OCI-LY1 (cell line): Measurements from ENCODE around the gene SH3RF1.
"Not testable (repeated sequence)": the region's sequence is repeated elsewhere in the genome, so short reads cannot be mapped to it uniquely, and the experiment has no call there.

ENCODE experiments used
- H2AFZ ChIP-seq: fragments of 200-600 bp; sonication (generic), shearing (Covaris generic); 2 replicates; pipeline ENCODE4 v1.6.0; 2014; ENCODE audit warnings: antibody characterized with exemption, mild to moderate bottlenecking, low read length
- H3F3A ChIP-seq: fragments of 200-600 bp; sonication (generic), shearing (Covaris generic); 2 replicates; pipeline ENCODE4 v1.6.0; 2014; ENCODE audit warnings: mild to moderate bottlenecking, antibody characterized with exemption, low read length, moderate library complexity; ENCODE audit not compliant: insufficient read depth
- H3K27ac ChIP-seq: fragments of 200-600 bp; sonication (generic); 2 replicates; pipeline ENCODE4 v1.5.1; 2014; ENCODE audit warnings: low read length, mixed run types, mild to moderate bottlenecking, low read depth; ENCODE audit not compliant: poor library complexity, severe bottlenecking
- H3K27me3 ChIP-seq: fragments of 200-600 bp; sonication (generic); 2 replicates; pipeline ENCODE4 v1.6.0; 2014; ENCODE audit warnings: antibody characterized with exemption, mild to moderate bottlenecking, low read length, moderate library complexity; ENCODE audit not compliant: insufficient read depth
- H3K36me3 ChIP-seq: fragments of 200-600 bp; sonication (generic); 2 replicates; pipeline ENCODE4 v1.6.1; 2014; ENCODE audit warnings: mild to moderate bottlenecking, antibody characterized with exemption, low read length, moderate library complexity, mixed read lengths; ENCODE audit not compliant: insufficient read depth
- H3K4me1 ChIP-seq: fragments of 200-600 bp; sonication (generic); 2 replicates; pipeline ENCODE4 v1.5.1; 2014; ENCODE audit warnings: mild to moderate bottlenecking, low read length, moderate library complexity; ENCODE audit not compliant: insufficient read depth, severe bottlenecking
- H3K4me2 ChIP-seq: fragments of 200-600 bp; sonication (generic), shearing (Covaris generic); 2 replicates; pipeline ENCODE4 v1.6.1; 2014; ENCODE audit warnings: low read length
- H3K4me3 ChIP-seq: fragments of 200-600 bp; sonication (generic); 2 replicates; pipeline ENCODE4 v1.5.1; 2014; ENCODE audit warnings: low read length, low read depth, mild to moderate bottlenecking, mixed read lengths; ENCODE audit not compliant: poor library complexity, severe bottlenecking
- H3K79me2 ChIP-seq: fragments of 200-600 bp; shearing (Covaris generic); 2 replicates; pipeline ENCODE4 v1.6.1; 2016; ENCODE audit warnings: mixed run types, low read length, mixed read lengths; ENCODE audit not compliant: insufficient read depth
- H3K9ac ChIP-seq: fragments of 200-600 bp; sonication (generic), shearing (Covaris generic); 2 replicates; pipeline ENCODE4 v1.6.1; 2014; ENCODE audit warnings: mild to moderate bottlenecking, low read length, mixed read lengths
- H3K9me2 ChIP-seq: fragments of 200-600 bp; sonication (generic), shearing (Covaris generic); 2 replicates; pipeline ENCODE4 v1.6.1; 2014; ENCODE audit warnings: low read depth, mild to moderate bottlenecking, low read length, mixed read lengths
- H3K9me3 ChIP-seq: fragments of 200-600 bp; shearing (Covaris generic); 2 replicates; pipeline ENCODE4 v1.6.1; 2014; ENCODE audit warnings: low read length, mixed read lengths
- H4K20me1 ChIP-seq: fragments of 200-600 bp; sonication (generic), shearing (Covaris generic); 2 replicates; pipeline ENCODE4 v1.6.0; 2016; ENCODE audit warnings: mild to moderate bottlenecking, low read length; ENCODE audit not compliant: insufficient read depth
- CTCF ChIP-seq: fragments of 200-600 bp; sonication (generic), shearing (Covaris generic); IDR thresholded peaks from 2 replicates; pipeline ENCODE4 v1.5.1; 2017; ENCODE audit warnings: mild to moderate bottlenecking, antibody characterized with exemption, low read length, moderate library complexity, mixed read lengths
- EZH2 ChIP-seq: fragments of 200-600 bp; sonication (generic), shearing (Covaris generic); IDR thresholded peaks from 2 replicates; pipeline ENCODE4 v1.8.0; 2017; ENCODE audit warnings: borderline replicate concordance, mixed run types, mild to moderate bottlenecking, antibody characterized with exemption, low read length, moderate library complexity, mixed read lengths

SH3RF1 gene

GRCh38 chr4:169195032-169195431 is 75.7 kb downstream of the SH3RF1 start:
- Histone ChIP-seq H3K27ac (no peak overlapping the region), H3K9me2 (no peaks in the 10 kb centered on the region), H3K9me3 (no peaks in the 10 kb centered on the region), H3F3A (no peaks in the 10 kb centered on the region), H2AFZ (no peak overlapping the region), H3K4me1 (no peaks in the 10 kb centered on the region), H3K4me2 (no peak overlapping the region), H3K9ac (no peak overlapping the region), H3K27me3 (no peaks in the 10 kb centered on the region), H3K79me2 (no peaks in the 10 kb centered on the region), H3K36me3 (no peaks in the 10 kb centered on the region), H4K20me1 (no peaks in the 10 kb centered on the region), H3K4me3 (no peak overlapping the region)
- no peak for TF ChIP-seq EZH2
- no peak for TF ChIP-seq CTCF

- H3K4me3 ChIP-seq, H3K36me3 ChIP-seq, H3K9me3 ChIP-seq, H4K20me1 ChIP-seq, H3K4me1 ChIP-seq, H3K9me2 ChIP-seq, H3K4me2 ChIP-seq, H3K9ac ChIP-seq, H2AFZ ChIP-seq, H3K27me3 ChIP-seq, H3F3A ChIP-seq, H3K27ac ChIP-seq, H3K79me2 ChIP-seq: not testable (repeated sequence)
Measured at GRCh38 chr4:169189968-169190367, 80.8 kb downstream of the SH3RF1 start.

- Histone ChIP-seq H3K27ac (no peak overlapping the region), H3K9ac (no peak overlapping the region), H4K20me1 (no peaks in the 10 kb centered on the region), H3K79me2 (no peaks in the 10 kb centered on the region), H3K4me3 (no peak overlapping the region), H3F3A (no peaks in the 10 kb centered on the region), H2AFZ (no peak overlapping the region), H3K4me1 (no peaks in the 10 kb centered on the region), H3K27me3 (no peaks in the 10 kb centered on the region), H3K9me3 (no peaks in the 10 kb centered on the region), H3K4me2 (no peak overlapping the region), H3K9me2 (no peaks in the 10 kb centered on the region), H3K36me3 (no peaks in the 10 kb centered on the region)
- no peak for TF ChIP-seq CTCF
- no peak for TF ChIP-seq EZH2
Measured at GRCh38 chr4:169189372-169189771, 81.4 kb downstream of the SH3RF1 start.

GRCh38 chr4:169188204-169188603 is 82.6 kb downstream of the SH3RF1 start:
- Histone ChIP-seq H3K4me3 (no peak overlapping the region), H3K9me3 (no peaks in the 10 kb centered on the region), H2AFZ (no peak overlapping the region), H3K9ac (no peak overlapping the region), H3K9me2 (no peaks in the 10 kb centered on the region), H3K27me3 (no peaks in the 10 kb centered on the region), H3F3A (no peaks in the 10 kb centered on the region), H3K27ac (no peak overlapping the region), H3K79me2 (no peaks in the 10 kb centered on the region), H3K4me1 (no peaks in the 10 kb centered on the region), H4K20me1 (no peaks in the 10 kb centered on the region), H3K4me2 (no peak overlapping the region), H3K36me3 (no peaks in the 10 kb centered on the region)
- TF ChIP-seq EZH2 (no peak), CTCF (no peak)
